HepG2 (cell line): ENCODE measurements around the gene ANKRD55. TPM values are rescaled to one million over a fixed set of nuclear protein-coding genes. Genes with fewer than 3 reads are reported as not detected.
A peak's percentile ranks its signal among the peaks of the same experiment; 100 is the strongest.

Experiments
- ASH2L ChIP-seq: fragments of 300-600, 200-600 bp; sonication (generic); IDR thresholded peaks from 2 replicates; pipeline ENCODE4 v1.7.0; 2017; ENCODE audit warnings: low read depth, mild to moderate bottlenecking, moderate library complexity, mixed read lengths, low read length; ENCODE audit not compliant: insufficient read length
- ETV5 ChIP-seq: IDR thresholded peaks from 2 replicates; pipeline ENCODE4 v1.6.1; 2018; ENCODE audit warnings: missing biosample characterization, missing genetic modification reagents, inconsistent platforms, borderline replicate concordance
- HNRNPLL ChIP-seq: fragments of 200-400 bp; formaldehyde crosslinking; IDR thresholded peaks from 2 replicates; pipeline ENCODE4 v1.6.1; 2017; ENCODE audit warnings: mild to moderate bottlenecking, low read depth, low read length; ENCODE audit not compliant: poor library complexity, severe bottlenecking
- JUND ChIP-seq: sonication (generic); formaldehyde crosslinking; IDR thresholded peaks from 2 replicates; pipeline ENCODE4 v1.8.0; 2022; ENCODE audit warnings: mild to moderate bottlenecking, missing genetic modification reagents
- NCOA2 ChIP-seq: sonication (generic); formaldehyde crosslinking; IDR thresholded peaks from 2 replicates; pipeline ENCODE4 v1.8.0; 2022; ENCODE audit warnings: inconsistent platforms
- NONO ChIP-seq, 2 experiments: fragments of 450-650 bp in 1 of 2; sonication (generic) in 1 of 2; formaldehyde crosslinking in 1 of 2; IDR thresholded peaks in 1 of 2; conservative IDR thresholded peaks in 1 of 2; 2 replicates each; pipeline versions ENCODE4 v1.6.1 to v1.8.0; 2017 to 2022; ENCODE audit warnings: mild to moderate bottlenecking in 1 of 2, missing genetic modification reagents in 1 of 2, moderate library complexity in 1 of 2
- NR1H2 ChIP-seq: sonication (generic); formaldehyde crosslinking; IDR thresholded peaks from 2 replicates; pipeline ENCODE4 v1.8.1; 2022; ENCODE audit warnings: low read depth, missing genetic modification reagents, borderline replicate concordance
- NR2F6 ChIP-seq, 2 experiments: IDR thresholded peaks; 2 replicates each; pipeline ENCODE4 v1.6.1; 2016; ENCODE audit warnings: antibody characterized with exemption in 1 of 2, mild to moderate bottlenecking in 1 of 2
- POGZ ChIP-seq: sonication (generic); formaldehyde crosslinking; IDR thresholded peaks from 2 replicates; pipeline ENCODE4 v1.4.0; 2020; ENCODE audit warnings: mild to moderate bottlenecking, missing genetic modification reagents
- RBAK ChIP-seq: sonication (generic); formaldehyde crosslinking; IDR thresholded peaks from 2 replicates; pipeline ENCODE4 v1.5.1; 2020; ENCODE audit warnings: mild to moderate bottlenecking, missing genetic modification reagents
- SAFB2 ChIP-seq: sonication (generic); formaldehyde crosslinking; IDR thresholded peaks from 2 replicates; pipeline ENCODE4 v1.5.1; 2020; ENCODE audit warnings: missing genetic modification reagents, low read depth, mild to moderate bottlenecking, borderline replicate concordance
- SCMH1 ChIP-seq: sonication (generic); formaldehyde crosslinking; IDR thresholded peaks from 2 replicates; pipeline ENCODE4 v1.9.0; 2021; ENCODE audit warnings: missing genetic modification reagents, mild to moderate bottlenecking, borderline replicate concordance
- SP140L ChIP-seq: sonication (generic); formaldehyde crosslinking; IDR thresholded peaks from 2 replicates; pipeline ENCODE4 v1.4.0; 2020; ENCODE audit warnings: missing genetic modification reagents, borderline replicate concordance
- SUZ12 ChIP-seq: fragments of 150-350 bp; IDR thresholded peaks from 2 replicates; pipeline ENCODE4 v1.6.1; 2014; ENCODE audit warnings: low read depth, low read length
- TOE1 ChIP-seq: sonication (generic); formaldehyde crosslinking; IDR thresholded peaks from 2 replicates; pipeline ENCODE4 v1.4.0; 2020; ENCODE audit warnings: mild to moderate bottlenecking, missing genetic modification reagents
- ZFP41 ChIP-seq: sonication (generic); formaldehyde crosslinking; IDR thresholded peaks from 2 replicates; pipeline ENCODE4 v1.4.0; 2020; ENCODE audit warnings: mild to moderate bottlenecking, missing genetic modification reagents, borderline replicate concordance
- ZMYM4 ChIP-seq: sonication (generic); formaldehyde crosslinking; IDR thresholded peaks from 2 replicates; pipeline ENCODE4 v1.8.1; 2023; ENCODE audit warnings: mild to moderate bottlenecking, missing genetic modification reagents
- ZNF333 ChIP-seq: sonication (generic); formaldehyde crosslinking; IDR thresholded peaks from 2 replicates; pipeline ENCODE4 v1.4.0; 2020; ENCODE audit warnings: mild to moderate bottlenecking, missing genetic modification reagents, borderline replicate concordance
- ZNF598 ChIP-seq: sonication (generic); formaldehyde crosslinking; IDR thresholded peaks from 2 replicates; pipeline ENCODE4 v1.5.1; 2020; ENCODE audit warnings: mild to moderate bottlenecking, missing genetic modification reagents, borderline replicate concordance
- ZNF670 ChIP-seq: sonication (generic); formaldehyde crosslinking; IDR thresholded peaks from 2 replicates; pipeline ENCODE4 v1.8.0; 2022; ENCODE audit warnings: mild to moderate bottlenecking, missing genetic modification reagents, borderline replicate concordance
- ZNF709 ChIP-seq: sonication (generic); formaldehyde crosslinking; IDR thresholded peaks from 2 replicates; pipeline ENCODE4 v1.5.0; 2020; ENCODE audit warnings: mild to moderate bottlenecking, missing genetic modification reagents
- ZNF776 ChIP-seq: sonication (generic); formaldehyde crosslinking; IDR thresholded peaks from 2 replicates; pipeline ENCODE4 v1.4.0; 2020; ENCODE audit warnings: mild to moderate bottlenecking, missing genetic modification reagents
- ZNF83 ChIP-seq: sonication (generic); formaldehyde crosslinking; IDR thresholded peaks from 2 replicates; pipeline ENCODE4 v1.4.0; 2020; ENCODE audit warnings: missing genetic modification reagents, mild to moderate bottlenecking, borderline replicate concordance
- polyA plus RNA-seq, 8 experiments: library from polyadenylated mRNA; depleted of rRNA in 3 of 8; stranded (reverse) in 7 of 8; unstranded in 1 of 8; fragments of >200 nt; fragmentation: Illumina TruSeq in 4 of 8; extraction: Trizol in 4 of 8; gene quantifications; 2 replicates each; pipeline versions ENCODE4 v1.2.1 to v1.2.3, GENCODE V29; 2011 to 2016; ENCODE audit warnings: low read depth in 4 of 8, missing spikeins in 1 of 8, mixed read lengths in 1 of 8; ENCODE audit not compliant: insufficient read depth in 1 of 8
- total RNA-seq, 5 experiments: library from RNA; depleted of rRNA; stranded (reverse); fragments of >200 nt; fragmentation: Illumina TruSeq; extraction: Trizol; gene quantifications; 2 replicates each; pipeline ENCODE4 v1.2.3, GENCODE V29; 2016; ENCODE audit warnings: low read depth in 1 of 5
- TF ChIP-seq, protein P1 (sequence below): sonication (generic); IDR thresholded peaks from 2 replicates; pipeline ENCODE4 v1.6.1; 2016; ENCODE audit warnings: low read depth, borderline replicate concordance
- TF ChIP-seq, protein P2 (sequence below), 2 experiments: sonication (generic) in 1 of 2; formaldehyde crosslinking in 1 of 2; IDR thresholded peaks; 2 replicates each; pipeline versions ENCODE4 v1.4.0 to v1.6.1; 2018 to 2020; ENCODE audit warnings: missing genetic modification reagents in 2 of 2, borderline replicate concordance in 1 of 2, low read depth in 1 of 2, mild to moderate bottlenecking in 1 of 2, missing biosample characterization in 1 of 2
- TF ChIP-seq, protein P3 (sequence below): sonication (generic); formaldehyde crosslinking; IDR thresholded peaks from 2 replicates; pipeline ENCODE4 v1.5.0; 2020; ENCODE audit warnings: mild to moderate bottlenecking, missing genetic modification reagents

Gene ANKRD55
- total and polyA plus RNA-seq, 2 of the 13 experiments (the other 11 are each of a cell fraction or from before 2014, with no cell fraction given), result 0.11 to 0.28 TPM

DNA sequence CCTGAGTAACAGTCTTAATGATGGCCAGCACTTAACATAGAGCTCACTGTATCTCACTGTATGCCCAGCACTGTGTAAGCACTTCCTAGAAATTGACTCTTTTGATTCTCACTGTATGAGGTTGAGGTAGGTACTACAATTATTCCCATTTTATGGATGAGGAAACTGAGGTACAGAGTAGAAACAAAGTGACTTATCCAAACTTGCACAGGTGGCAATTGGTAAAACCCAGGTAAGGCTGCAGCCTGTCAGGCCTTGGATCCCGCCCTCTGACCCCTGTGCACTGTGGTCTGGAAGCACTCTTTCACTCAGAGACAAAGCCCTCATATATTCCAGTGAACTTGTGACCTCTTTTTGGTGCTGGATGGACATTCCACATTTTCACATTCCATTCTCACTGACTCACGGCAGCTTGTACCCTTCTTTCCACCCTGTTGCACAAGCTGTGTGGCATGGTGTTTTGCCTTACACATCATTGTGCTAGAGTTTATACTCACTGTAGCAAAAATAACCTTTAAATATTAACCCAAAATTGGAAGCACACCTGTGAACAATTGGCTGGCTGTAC lies 21.7 kb downstream of the ANKRD55 start (continued):
- TF ChIP-seq, protein P1, sequence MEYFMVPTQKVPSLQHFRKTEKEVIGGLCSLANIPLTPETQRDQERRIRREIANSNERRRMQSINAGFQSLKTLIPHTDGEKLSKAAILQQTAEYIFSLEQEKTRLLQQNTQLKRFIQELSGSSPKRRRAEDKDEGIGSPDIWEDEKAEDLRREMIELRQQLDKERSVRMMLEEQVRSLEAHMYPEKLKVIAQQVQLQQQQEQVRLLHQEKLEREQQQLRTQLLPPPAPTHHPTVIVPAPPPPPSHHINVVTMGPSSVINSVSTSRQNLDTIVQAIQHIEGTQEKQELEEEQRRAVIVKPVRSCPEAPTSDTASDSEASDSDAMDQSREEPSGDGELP, result peak; percentile 63; the same call in 1 of the 2 replicates
- TF ChIP-seq ZFP41 (CRISPR knock-in tag) (no peak), ZNF333 (CRISPR knock-in tag) (no peak), ZNF776 (CRISPR knock-in tag) (no peak), SP140L (CRISPR knock-in tag) (no peak), ZMYM4 (CRISPR knock-in tag) (peak; percentile 95), SAFB2 (CRISPR knock-in tag) (peak; percentile 48; the same call in 1 of the 2 replicates), ZNF670 (CRISPR knock-in tag) (peak; percentile 69; the same call in 1 of the 2 replicates), ASH2L (peak; percentile 70), NR2F6 (IDR thresholded peaks at IDR 0.05) (peak; percentile 99), NR2F6 (CRISPR knock-in tag; IDR thresholded peaks at IDR 0.05) (peak; percentile 99), ZNF709 (CRISPR knock-in tag) (no peak), ETV5 (CRISPR knock-in tag) (peak; percentile 75), HNRNPLL (no peak), ZNF83 (CRISPR knock-in tag) (no peak), TOE1 (0 out of 2 replicates have a peak, but pooled peaks have one; percentile 63), SCMH1 (CRISPR knock-in tag) (no peak), NCOA2 (CRISPR knock-in tag) (peak; percentile 97), POGZ (CRISPR knock-in tag) (peak; percentile 97), SUZ12 (no peak), NONO (IDR thresholded peaks at IDR 0.05) (no peak), NONO (CRISPR knock-in tag; conservative IDR thresholded peaks at IDR 0.05) (peak; percentile 76), ZNF598 (CRISPR knock-in tag) (no peak), NR1H2 (no peak), JUND (peak; percentile 100), RBAK (no peak)
- TF ChIP-seq, protein P2, sequence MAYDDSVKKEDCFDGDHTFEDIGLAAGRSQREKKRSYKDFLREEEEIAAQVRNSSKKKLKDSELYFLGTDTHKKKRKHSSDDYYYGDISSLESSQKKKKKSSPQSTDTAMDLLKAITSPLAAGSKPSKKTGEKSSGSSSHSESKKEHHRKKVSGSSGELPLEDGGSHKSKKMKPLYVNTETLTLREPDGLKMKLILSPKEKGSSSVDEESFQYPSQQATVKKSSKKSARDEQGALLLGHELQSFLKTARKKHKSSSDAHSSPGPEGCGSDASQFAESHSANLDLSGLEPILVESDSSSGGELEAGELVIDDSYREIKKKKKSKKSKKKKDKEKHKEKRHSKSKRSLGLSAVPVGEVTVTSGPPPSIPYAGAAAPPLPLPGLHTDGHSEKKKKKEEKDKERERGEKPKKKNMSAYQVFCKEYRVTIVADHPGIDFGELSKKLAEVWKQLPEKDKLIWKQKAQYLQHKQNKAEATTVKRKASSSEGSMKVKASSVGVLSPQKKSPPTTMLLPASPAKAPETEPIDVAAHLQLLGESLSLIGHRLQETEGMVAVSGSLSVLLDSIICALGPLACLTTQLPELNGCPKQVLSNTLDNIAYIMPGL (CRISPR knock-in tag; IDR thresholded peaks at IDR 0.05; ENCODE audit: borderline replicate concordance in 1 of 2, low read depth in 1 of 2), result no peak; a peak in 1 of 4 replicates
- TF ChIP-seq, protein P3, sequence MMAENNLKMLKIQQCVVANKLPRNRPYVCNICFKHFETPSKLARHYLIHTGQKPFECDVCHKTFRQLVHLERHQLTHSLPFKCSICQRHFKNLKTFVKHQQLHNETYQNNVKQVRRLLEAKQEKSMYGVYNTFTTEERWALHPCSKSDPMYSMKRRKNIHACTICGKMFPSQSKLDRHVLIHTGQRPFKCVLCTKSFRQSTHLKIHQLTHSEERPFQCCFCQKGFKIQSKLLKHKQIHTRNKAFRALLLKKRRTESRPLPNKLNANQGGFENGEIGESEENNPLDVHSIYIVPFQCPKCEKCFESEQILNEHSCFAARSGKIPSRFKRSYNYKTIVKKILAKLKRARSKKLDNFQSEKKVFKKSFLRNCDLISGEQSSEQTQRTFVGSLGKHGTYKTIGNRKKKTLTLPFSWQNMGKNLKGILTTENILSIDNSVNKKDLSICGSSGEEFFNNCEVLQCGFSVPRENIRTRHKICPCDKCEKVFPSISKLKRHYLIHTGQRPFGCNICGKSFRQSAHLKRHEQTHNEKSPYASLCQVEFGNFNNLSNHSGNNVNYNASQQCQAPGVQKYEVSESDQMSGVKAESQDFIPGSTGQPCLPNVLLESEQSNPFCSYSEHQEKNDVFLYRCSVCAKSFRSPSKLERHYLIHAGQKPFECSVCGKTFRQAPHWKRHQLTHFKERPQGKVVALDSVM (CRISPR knock-in tag), result no peak
